Breast epithelium (tissue), 3 donors: ENCODE results near the gene EML1.

Experiments
- CTCF ChIP-seq, 3 donors: fragments of 450-650 bp; IDR thresholded peaks; one replicate each; pipeline ENCODE4 v1.5.1; 2016 to 2017; ENCODE audit warnings: antibody characterized with exemption in 3 of 3, mild to moderate bottlenecking in 3 of 3, moderate library complexity in 3 of 3
- POLR2AphosphoS5 ChIP-seq, 3 donors: sonication (generic); formaldehyde crosslinking; IDR thresholded peaks; one replicate each; pipeline ENCODE4 v1.6.1; 2017; ENCODE audit warnings: antibody characterized with exemption in 3 of 3

GRCh38 chr14:99744199-99744872, 48.9 kb upstream of the EML1 start:
- no peak for TF ChIP-seq CTCF (IDR thresholded peaks at IDR 0.05)
- no peak for TF ChIP-seq POLR2AphosphoS5 (IDR thresholded peaks at IDR 0.05)
